ENCODE data around the gene ENG.

- TF ChIP-seq TAF1 (IDR thresholded peaks at IDR 0.05; ENCODE audit: borderline replicate concordance, low read depth, low read length) (no peak), MAX (IDR thresholded peaks at IDR 0.05; ENCODE audit: low read depth) (no peak), CTCF (IDR thresholded peaks at IDR 0.05) (no peak), ZBTB33 (IDR thresholded peaks at IDR 0.05; ENCODE audit: borderline replicate concordance, low read depth) (no peak), JUND (IDR thresholded peaks at IDR 0.05) (no peak), IRF3 (IDR thresholded peaks at IDR 0.05; ENCODE audit: low read depth, low read length) (no peak), EP300 (IDR thresholded peaks at IDR 0.05; ENCODE audit: borderline replicate concordance in 1 of 2, low read depth in 1 of 2, low read length in 1 of 2) (no peak), USF2 (IDR thresholded peaks at IDR 0.05; ENCODE audit: borderline replicate concordance, low read depth, low read length) (no peak), TEAD4 (IDR thresholded peaks at IDR 0.05; ENCODE audit: borderline replicate concordance, insufficient read depth) (no peak), RCOR1 (IDR thresholded peaks at IDR 0.05; ENCODE audit: low read length) (no peak), ELF1 (IDR thresholded peaks at IDR 0.05) (no peak), NFIC (IDR thresholded peaks at IDR 0.05; ENCODE audit: borderline replicate concordance) (no peak), RAD21 (IDR thresholded peaks at IDR 0.05; ENCODE audit: low read length) (no peak)
Observed at GRCh38 chr9:127854960-127855359, 502 bp upstream of the ENG start.

All from SK-N-SH (cell line).